ENCODE measurements around the gene ABHD5.

GRCh38 chr3:43755516-43756200, 64.9 kb downstream of the ABHD5 start:
- TF ChIP-seq POLR2A (IDR thresholded peaks at IDR 0.05), result no peak
- TF ChIP-seq CTCF (IDR thresholded peaks at IDR 0.05), result no peak

Data from uterus (tissue), 2 donors.